NCI-H345 treated with DMSO at 0.1 percent for 48 hours (cell line): Measurements from ENCODE around the gene CDH23.

Experiments used
- DNase-seq: peaks from one replicate; lab custom pipeline; 2025; ENCODE audit not compliant: unreplicated experiment; lab: John Stamatoyannopoulos, UW

Gene CDH23

DNA sequence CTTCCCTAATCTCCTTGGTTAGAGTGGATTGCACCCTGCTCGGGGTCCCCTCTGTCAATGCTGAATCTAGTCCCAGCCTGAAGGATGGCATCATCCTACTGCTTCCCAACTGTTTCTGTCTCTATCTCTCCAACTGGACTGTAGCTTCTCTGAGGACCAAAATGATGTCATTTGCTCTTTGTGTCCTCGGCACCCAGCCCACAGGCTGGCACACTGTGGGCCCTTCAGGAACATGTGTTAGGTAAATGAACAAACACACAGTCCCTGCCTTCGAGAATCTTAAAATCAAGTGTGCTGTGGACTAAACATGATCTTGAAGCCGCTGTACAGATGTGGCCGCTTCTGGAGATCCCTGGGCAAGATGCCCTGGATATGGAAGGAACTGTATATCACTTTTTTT, 5.0 kb upstream of the CDH23 start:
- DNase-seq = no peak

- DNase-seq = no peak
These were observed 4.4 kb upstream of the CDH23 start for GRCh38 chr10:71392292-71392691.

DNA sequence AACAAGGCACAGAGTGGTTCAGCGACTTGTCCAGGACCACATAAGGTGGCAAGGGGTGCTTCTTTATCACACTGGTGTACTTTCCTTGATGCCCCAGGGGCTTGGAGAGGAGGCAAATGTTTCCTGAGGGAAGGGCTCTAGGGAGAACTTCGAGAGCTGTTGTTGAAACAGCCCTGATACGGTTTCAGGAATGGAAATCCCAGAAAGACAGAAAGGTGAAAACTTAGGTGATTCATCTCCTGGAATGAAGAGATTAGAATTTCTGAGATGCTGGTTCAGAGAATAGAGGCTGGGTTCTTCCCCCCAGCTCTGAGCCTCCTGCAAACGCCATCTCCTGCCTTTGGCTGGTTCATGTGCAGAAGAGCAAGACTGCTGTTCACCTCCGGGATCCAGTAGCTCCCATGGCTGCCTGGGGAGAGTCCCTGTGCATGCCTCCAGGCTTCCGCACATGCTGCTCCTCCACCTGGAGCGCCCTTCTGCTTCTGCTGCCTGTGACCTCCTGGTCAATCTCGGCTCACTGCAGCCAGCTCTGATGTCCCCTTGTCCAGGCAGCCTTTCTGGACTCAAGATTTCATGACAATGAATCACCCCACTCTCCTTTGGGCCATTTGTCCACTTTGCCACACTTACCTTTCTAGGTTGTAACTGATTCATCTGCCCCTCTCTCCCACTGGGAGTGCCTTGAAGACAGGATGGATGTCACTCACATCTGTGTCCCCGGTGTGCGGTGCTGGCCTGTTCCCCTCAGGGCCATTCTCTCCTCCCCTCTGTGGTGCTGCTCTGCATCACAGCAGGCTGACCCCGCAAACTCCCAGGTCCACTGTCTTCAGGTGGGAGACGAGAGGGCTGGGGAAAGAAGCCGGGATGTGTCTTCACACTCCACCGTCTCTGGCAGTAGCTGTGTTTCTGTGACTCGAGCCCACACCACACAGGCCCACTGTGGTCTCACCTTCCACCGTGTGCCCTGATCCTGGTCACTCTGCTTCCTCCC, 3.6 kb upstream of the CDH23 start:
- DNase-seq = no peak

DNA sequence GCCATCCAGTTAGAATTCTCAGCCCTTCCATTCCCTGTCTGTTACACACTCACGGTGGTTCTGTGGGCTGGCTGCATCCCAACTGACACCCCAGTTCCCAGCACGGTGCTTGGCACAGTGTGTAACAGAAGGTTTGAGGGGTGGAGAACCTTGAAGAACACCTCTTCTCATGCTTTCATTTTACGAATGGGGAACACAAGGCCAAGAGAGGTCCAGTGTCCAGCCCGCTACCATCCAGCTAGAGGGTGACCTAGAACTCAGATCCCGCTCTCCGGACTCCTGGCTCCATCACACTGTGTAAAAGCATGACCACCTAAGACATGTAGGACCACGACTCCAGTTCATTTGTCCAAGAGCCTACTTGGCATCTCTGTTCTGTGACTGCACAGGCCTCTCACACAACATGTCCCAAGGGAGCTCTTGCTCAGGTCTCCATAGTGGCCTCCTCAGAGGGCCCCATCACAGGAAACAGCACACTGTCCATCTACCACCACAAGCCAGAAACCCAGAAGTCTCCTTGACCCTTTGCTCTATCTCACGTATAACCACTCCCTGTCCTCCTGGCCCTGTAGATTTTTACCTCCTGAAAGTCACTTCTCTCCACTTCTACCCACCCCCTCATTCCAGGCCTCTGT, 2.8 kb upstream of the CDH23 start:
- DNase-seq = no peak

DNA sequence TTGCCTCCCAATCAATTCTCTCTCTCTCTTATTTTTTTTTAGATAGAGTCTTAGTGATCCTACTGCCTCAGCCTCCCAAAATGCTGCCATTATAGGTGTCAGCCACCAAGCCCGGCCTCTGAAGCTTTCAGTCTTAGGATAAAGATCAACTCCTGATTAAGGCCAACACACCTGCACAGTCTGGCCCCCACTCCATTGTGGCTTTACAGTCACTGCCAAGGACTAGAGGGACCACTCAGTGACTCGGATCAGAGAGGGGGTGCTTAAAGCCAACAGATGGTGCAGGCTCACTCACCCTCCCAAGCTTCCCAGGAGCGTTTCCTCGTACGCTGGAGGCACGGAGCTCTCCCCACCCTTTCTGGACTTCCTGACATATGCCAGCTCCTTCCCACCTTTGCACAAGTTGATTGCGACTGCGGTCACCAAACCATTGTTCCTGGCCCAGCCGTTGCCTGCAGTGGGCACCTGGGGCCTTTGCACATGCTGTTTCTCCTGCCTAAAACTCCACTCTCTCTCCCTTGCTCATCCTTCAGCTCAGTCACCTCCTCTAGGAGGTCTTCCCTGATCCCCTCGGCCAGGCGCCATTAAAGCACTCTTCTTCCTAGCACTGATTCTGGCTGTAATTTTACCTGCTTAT, 1.7 kb upstream of the CDH23 start:
- DNase-seq = no peak

DNA sequence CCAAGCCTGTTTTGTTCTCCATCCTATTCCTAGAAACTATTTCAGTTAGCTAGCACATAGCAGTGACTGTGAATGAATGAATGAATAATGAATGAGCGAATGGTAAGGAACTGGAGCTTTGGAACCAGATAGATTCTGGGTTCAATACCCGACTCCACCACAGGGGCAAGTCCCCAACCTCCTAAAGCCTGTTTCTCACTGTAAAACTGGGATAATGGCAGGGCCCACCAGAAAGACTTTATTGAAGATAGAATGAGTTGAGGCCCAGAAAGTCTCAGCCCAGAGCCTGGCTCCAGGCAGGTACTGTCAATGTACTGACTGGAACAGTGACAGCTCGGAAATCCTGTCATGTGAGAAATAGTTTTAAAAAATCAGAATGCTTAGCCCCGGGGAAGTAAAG, 1.1 kb upstream of the CDH23 start:
- DNase-seq = no peak

GRCh38 chr10:71396084-71396710, 523 bp upstream of the CDH23 start:
- DNase-seq = peak; percentile 50

GRCh38 chr10:71397296-71398212, 834 bp downstream of the CDH23 start:
- no peak for DNase-seq

GRCh38 chr10:71398976-71399375, 2.3 kb downstream of the CDH23 start:
- DNase-seq = no peak

DNA sequence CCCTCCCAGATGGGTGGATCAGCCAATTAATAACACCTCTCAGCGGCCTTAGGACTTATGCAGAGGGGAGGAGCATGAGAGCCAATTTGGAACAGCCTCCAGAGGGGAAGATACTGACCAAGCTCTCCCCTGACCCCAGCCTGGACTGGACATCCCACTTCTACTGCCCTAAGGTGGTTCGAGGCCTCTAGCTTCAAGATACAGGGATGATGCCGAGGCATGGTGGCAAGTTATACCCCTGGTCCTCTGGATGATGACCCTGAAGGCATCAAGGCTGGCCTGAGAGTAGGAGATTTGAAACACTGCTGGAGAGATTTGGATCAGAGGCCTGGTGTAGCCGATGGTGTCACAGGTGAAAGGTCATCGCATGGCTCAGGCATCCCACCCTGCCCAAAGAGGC, 3.2 kb downstream of the CDH23 start:
- no peak for DNase-seq

- DNase-seq = no peak
These were observed 4.3 kb downstream of the CDH23 start for GRCh38 chr10:71401056-71401455.

DNA sequence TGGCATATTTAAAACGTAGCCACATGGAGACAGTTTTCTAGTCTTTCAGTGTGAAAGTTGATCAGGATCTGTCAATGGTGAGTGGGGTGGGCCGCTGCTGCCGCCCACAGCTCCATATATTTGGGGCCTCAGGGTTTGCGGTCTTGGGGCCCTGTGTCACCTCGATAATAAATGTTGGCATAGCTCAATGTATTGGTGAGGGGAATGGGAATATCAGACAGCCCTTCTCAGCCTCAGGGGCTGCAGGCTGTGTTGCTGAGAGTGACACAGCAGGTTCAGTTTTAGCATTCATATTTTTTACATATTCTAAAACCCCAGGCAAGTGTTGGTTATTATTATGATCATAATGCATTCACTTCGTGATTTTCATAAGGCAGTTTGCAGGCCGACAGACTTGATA, 5.3 kb downstream of the CDH23 start:
- no peak for DNase-seq

DNA sequence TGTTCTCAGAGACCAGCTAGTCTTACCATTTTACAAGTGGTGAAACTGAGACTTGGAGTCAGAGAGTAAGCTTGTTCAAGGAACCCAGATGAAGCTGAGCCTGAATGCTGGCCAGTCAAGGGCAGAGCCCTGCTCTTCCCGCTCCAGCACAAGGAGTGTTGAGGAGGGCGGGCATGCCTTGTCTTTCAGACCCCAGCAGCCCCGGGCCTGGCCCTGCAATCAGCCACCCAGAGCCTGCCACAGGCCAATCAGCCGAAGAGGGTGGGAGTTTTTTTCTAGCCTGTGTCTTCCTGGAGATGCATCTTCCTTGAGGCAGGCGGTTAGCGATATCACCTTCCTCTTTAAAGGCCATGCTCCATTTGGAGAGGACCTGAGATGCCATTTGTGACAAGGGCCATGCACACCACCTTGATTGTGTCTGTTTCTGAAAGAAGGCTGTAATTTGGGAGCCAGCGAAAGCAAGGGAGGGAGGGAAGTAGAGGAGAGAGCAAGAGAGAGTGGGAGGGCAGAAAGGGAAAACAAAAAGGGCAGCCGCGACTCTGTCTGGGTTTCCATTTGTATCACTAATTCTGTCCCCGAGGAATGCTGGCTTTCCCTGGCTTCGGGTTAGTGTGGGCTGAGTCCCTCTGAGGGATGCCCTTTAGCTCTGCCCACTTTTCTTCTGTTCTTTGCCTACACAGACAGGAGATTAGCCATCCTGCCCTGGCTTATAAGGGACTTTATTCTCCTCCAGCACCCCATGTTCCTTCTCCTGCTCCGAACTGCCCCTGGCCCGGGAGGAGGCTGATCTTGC, 8.0 kb downstream of the CDH23 start:
- no peak for DNase-seq

DNA sequence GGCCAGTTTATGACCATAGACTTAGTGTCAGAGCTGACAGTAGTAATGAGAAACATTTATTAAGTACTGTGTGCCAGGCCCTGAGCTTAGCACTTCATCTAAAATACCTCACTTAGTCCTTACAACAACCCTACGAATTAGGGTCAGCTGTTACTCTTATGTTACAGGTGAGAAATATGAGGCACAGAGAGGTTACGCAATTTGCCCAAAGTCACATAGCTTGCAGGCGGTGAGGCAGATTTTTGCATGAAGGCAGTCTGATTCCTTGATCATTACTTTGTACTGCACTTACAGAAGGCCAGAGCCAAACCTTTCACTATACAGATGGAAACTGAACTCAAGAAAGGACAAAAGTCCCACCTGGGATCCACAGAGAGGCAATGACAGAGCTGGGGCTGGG, 10.2 kb downstream of the CDH23 start:
- DNase-seq = no peak

GRCh38 chr10:71408436-71409225, 11.9 kb downstream of the CDH23 start:
- no peak for DNase-seq

- no peak for DNase-seq
These were observed 12.9 kb downstream of the CDH23 start for GRCh38 chr10:71409516-71410104.

- DNase-seq = no peak
These were observed 16.9 kb downstream of the CDH23 start for GRCh38 chr10:71413581-71413980.

- DNase-seq = no peak
These were observed 17.6 kb downstream of the CDH23 start for GRCh38 chr10:71414359-71414758.
